HCT116 (cell line): ENCODE measurements around the gene NOL4L. TPM values are rescaled to one million over a fixed set of nuclear protein-coding genes. Genes with fewer than 3 reads are reported as not detected.

Experiments used
- ATAC-seq: fragments of 200-7000 bp; cut with Tn5 transposase; 2 replicates; pipeline ENCODE4 v1.9.1; 2020; ENCODE audit warnings: mild to moderate bottlenecking, moderate library complexity
- BruUV-seq: library from RNA; stranded (reverse); fragments of 400-500 nt; replicated peaks from 2 replicates; lab custom pipeline; 2021; lab: Mats Ljungman, UMichigan
- CTCF ChIA-PET: fragments of 300-600 bp; sonication (Branson Sonifier 250); formaldehyde crosslinking; loops from one replicate; lab custom pipeline; 2021; ENCODE audit warnings: antibody characterized with exemption; lab: Charles Lee
- POLR2A ChIA-PET: fragments of 300-600, 350-600 bp; sonication (Branson Sonifier 250); formaldehyde crosslinking; loops from one replicate; lab custom pipeline; 2021; ENCODE audit warnings: antibody characterized with exemption; lab: Charles Lee
- RAD21 ChIA-PET, 2 experiments: fragments of 300-600 bp; sonication (Branson Sonifier 250); formaldehyde crosslinking; loops; one replicate each; lab custom pipeline; 2023; ENCODE audit warnings: low total read pairs in 2 of 2; ENCODE audit not compliant: uncharacterized antibody in 2 of 2, unreplicated experiment in 2 of 2, low non-redundant PET in 1 of 2; lab: Charles Lee
- DNase-seq: peaks from one replicate; pipeline ENCODE4 v3.0.0-alpha.2; 2010; ENCODE audit warnings: low read depth, low spot score
- H2AFZ ChIP-seq: fragments of 200-600 bp; shearing (Covaris generic), sonication (generic); 2 replicates; pipeline ENCODE4 v1.6.1; 2017; ENCODE audit warnings: low read depth, mixed run types, mixed read lengths, antibody characterized with exemption, low read length; ENCODE audit not compliant: poor library complexity, severe bottlenecking
- H3K27ac ChIP-seq: 2 replicates; pipeline ENCODE4 v1.5.1; 2012; ENCODE audit warnings: low read depth, low read length
- H3K27me3 ChIP-seq: fragments of 200-600 bp; sonication (generic); 2 replicates; pipeline ENCODE4 v1.6.1; 2016; ENCODE audit warnings: mixed run types, low read length, mixed read lengths; ENCODE audit not compliant: insufficient read depth
- H3K36me3 ChIP-seq, 2 experiments: fragments of 200-500 bp in 1 of 2; fragments of 200-600 bp in 1 of 2; sonication (Bioruptor generic) in 1 of 2; sonication (generic) in 1 of 2; 2 replicates each; pipeline versions ENCODE4 v1.5.1 to v1.6.1; 2014 to 2016; ENCODE audit warnings: low read length in 2 of 2, inconsistent platforms in 1 of 2, mixed read lengths in 1 of 2, mixed run types in 1 of 2; ENCODE audit not compliant: insufficient read depth in 2 of 2, control insufficient read depth in 1 of 2
- H3K4me1 ChIP-seq, 2 experiments: fragments of 200-600 bp in 1 of 2; sonication (generic) in 1 of 2; 2 replicates each; pipeline versions ENCODE4 v1.5.1 to v1.6.1; 2012 to 2017; ENCODE audit warnings: low read length in 2 of 2, inconsistent platforms in 1 of 2, mild to moderate bottlenecking in 1 of 2, mixed read lengths in 1 of 2, mixed run types in 1 of 2, moderate library complexity in 1 of 2; ENCODE audit not compliant: insufficient read depth in 2 of 2, control insufficient read depth in 1 of 2
- H3K4me2 ChIP-seq: fragments of 200-600 bp; sonication (generic); 2 replicates; pipeline ENCODE4 v1.6.1; 2017; ENCODE audit warnings: mixed run types, low read length, mixed read lengths
- H3K4me3 ChIP-seq, 2 experiments: fragments of 200-600 bp in 1 of 2; sonication (generic) in 1 of 2; replicated peaks in 1 of 2; 2 replicates each; pipeline ENCODE4 v1.5.1; 2011 to 2016; ENCODE audit warnings: low read length in 2 of 2, control low read depth in 1 of 2, low read depth in 1 of 2, mild to moderate bottlenecking in 1 of 2, mixed read lengths in 1 of 2, mixed run types in 1 of 2
- H3K79me2 ChIP-seq: fragments of 200-600 bp; sonication (generic); 2 replicates; pipeline ENCODE4 v1.6.1; 2017; ENCODE audit warnings: mild to moderate bottlenecking, mixed run types, low read length, moderate library complexity, mixed read lengths; ENCODE audit not compliant: insufficient read depth
- H3K9ac ChIP-seq: fragments of 200-600 bp; sonication (generic); 2 replicates; pipeline ENCODE4 v1.6.1; 2016; ENCODE audit warnings: low read length, mixed read lengths
- H3K9me2 ChIP-seq: fragments of 200-600 bp; sonication (generic), shearing (Covaris generic); 2 replicates; pipeline ENCODE4 v1.6.1; 2017; ENCODE audit warnings: mixed run types, mild to moderate bottlenecking, moderate library complexity; ENCODE audit not compliant: insufficient read depth
- H3K9me3 ChIP-seq, 2 experiments: fragments of 200-500 bp in 1 of 2; fragments of 200-600 bp in 1 of 2; sonication (Bioruptor generic) in 1 of 2; sonication (generic) in 1 of 2; 2 replicates each; pipeline ENCODE4 v1.6.1; 2014 to 2017; ENCODE audit warnings: low read length in 2 of 2, mixed read lengths in 2 of 2, inconsistent platforms in 1 of 2, low read depth in 1 of 2, mild to moderate bottlenecking in 1 of 2, mixed run types in 1 of 2, moderate library complexity in 1 of 2; ENCODE audit not compliant: control insufficient read depth in 1 of 2, insufficient read depth in 1 of 2
- H4K20me1 ChIP-seq: fragments of 200-600 bp; sonication (generic), shearing (Covaris generic); 2 replicates; pipeline ENCODE4 v1.6.1; 2017; ENCODE audit warnings: mixed run types, mild to moderate bottlenecking, moderate library complexity; ENCODE audit not compliant: insufficient read depth
- CEBPB ChIP-seq: IDR thresholded peaks from 2 replicates; pipeline ENCODE4 v1.6.1; 2012; ENCODE audit warnings: low read depth
- ELF1 ChIP-seq: IDR thresholded peaks from 2 replicates; pipeline ENCODE4 v1.6.1; 2012; ENCODE audit warnings: low read depth, borderline replicate concordance
- EZH2 ChIP-seq: fragments of 200-600 bp; sonication (generic); IDR thresholded peaks from 2 replicates; pipeline ENCODE4 v1.6.1; 2017; ENCODE audit warnings: antibody characterized with exemption, mixed run types
- EZH2phosphoT487 ChIP-seq: fragments of 200-600 bp; IDR thresholded peaks from 2 replicates; pipeline ENCODE4 v1.6.1; 2018; ENCODE audit warnings: antibody characterized with exemption, borderline replicate concordance
- FOSL1 ChIP-seq: IDR thresholded peaks from 2 replicates; pipeline ENCODE4 v1.6.1; 2012; ENCODE audit warnings: low read depth
- JUND ChIP-seq: IDR thresholded peaks from 2 replicates; pipeline ENCODE4 v1.6.1; 2012
- POLR2A ChIP-seq: IDR thresholded peaks from 2 replicates; pipeline ENCODE4 v1.7.0; 2011; ENCODE audit warnings: borderline replicate concordance; ENCODE audit not compliant: insufficient read depth, insufficient read length; ENCODE audit errors: extremely low read depth
- POLR2AphosphoS5 ChIP-seq: IDR thresholded peaks from 2 replicates; pipeline ENCODE4 v1.6.1; 2011; ENCODE audit warnings: mild to moderate bottlenecking, low read depth, low read length, moderate library complexity
- RAD21 ChIP-seq: IDR thresholded peaks from 2 replicates; pipeline ENCODE4 v1.6.1; 2012; ENCODE audit warnings: low read depth, mild to moderate bottlenecking
- SIN3A ChIP-seq: IDR thresholded peaks from 2 replicates; pipeline ENCODE4 v1.6.1; 2012; ENCODE audit warnings: low read depth
- SP1 ChIP-seq: IDR thresholded peaks from 2 replicates; pipeline ENCODE4 v1.6.1; 2012; ENCODE audit warnings: low read depth
- SRF ChIP-seq: IDR thresholded peaks from 2 replicates; pipeline ENCODE4 v1.6.1; 2012; ENCODE audit warnings: low read depth
- TCF7L2 ChIP-seq: IDR thresholded peaks from 2 replicates; pipeline ENCODE4 v1.7.0; 2011; ENCODE audit warnings: borderline replicate concordance, inconsistent platforms; ENCODE audit not compliant: insufficient read depth, insufficient read length; ENCODE audit errors: extremely low read depth
- ZFX ChIP-seq: fragments of 450-650 bp; IDR thresholded peaks from 2 replicates; pipeline ENCODE4 v1.6.1; 2017
- ZNF274 ChIP-seq: fragments of 200-500 bp; sonication (Bioruptor generic); IDR thresholded peaks from 2 replicates; pipeline ENCODE4 v1.6.1; 2014; ENCODE audit warnings: mild to moderate bottlenecking, low read depth, low read length, inconsistent platforms
- intact Hi-C: fragments of 100-400 bp; cut with micrococcal nuclease; formaldehyde crosslinking; loops from 2 replicates; pipeline ENCODE4 v1.10.0; 2022
- total RNA-seq: library from RNA; stranded (reverse); gene quantifications from one replicate; pipeline ENCODE4 v1.2.1, GENCODE V29; 2021; ENCODE audit not compliant: unreplicated experiment
- TF ChIP-seq, protein P1 (sequence below): IDR thresholded peaks from 2 replicates; pipeline ENCODE4 v1.6.1; 2012
- TF ChIP-seq, protein P2 (sequence below): IDR thresholded peaks from 2 replicates; pipeline ENCODE4 v1.6.1; 2012; ENCODE audit warnings: low read depth
- TF ChIP-seq, protein P3 (sequence below), 3 experiments: fragments of 200-600 bp in 1 of 3; sonication (generic) in 1 of 3; IDR thresholded peaks in 2 of 3; conservative IDR thresholded peaks in 1 of 3; 2 replicates each; pipeline ENCODE4 v1.5.1; 2012 to 2017; ENCODE audit warnings: low read depth in 2 of 3, low read length in 2 of 3, antibody characterized with exemption in 1 of 3, borderline replicate concordance in 1 of 3, control low read depth in 1 of 3, mild to moderate bottlenecking in 1 of 3, mixed read lengths in 1 of 3, mixed run types in 1 of 3, moderate library complexity in 1 of 3; ENCODE audit not compliant: insufficient read depth in 1 of 3
- TF ChIP-seq, protein P4 (sequence below): IDR thresholded peaks from 2 replicates; pipeline ENCODE4 v1.6.1; 2011; ENCODE audit warnings: mild to moderate bottlenecking, low read length, moderate library complexity; ENCODE audit not compliant: insufficient replicate concordance; ENCODE audit errors: extremely low read depth

Gene NOL4L
- total RNA-seq, 1 experiment from 2014 or later = 5.9 TPM

DNA sequence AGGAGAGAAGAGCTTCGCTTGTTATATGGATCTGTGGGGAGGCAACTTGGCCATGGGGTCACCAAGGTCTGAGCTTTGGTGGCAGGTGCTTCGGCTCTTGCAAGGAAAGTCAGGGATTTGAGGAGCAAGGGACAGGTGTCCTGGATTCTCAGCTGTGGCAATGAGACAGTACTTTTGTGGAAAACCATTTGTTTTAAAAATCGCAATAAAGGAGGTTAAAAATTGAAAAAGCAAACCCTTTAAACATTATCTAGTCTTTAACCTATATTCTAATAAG lies 64.3 kb downstream of the NOL4L start:
- BruUV-seq = no TSS peak
- H4K20me1 ChIP-seq = no peaks in the 10 kb centered on the region
- no peak for TF ChIP-seq POLR2A
- TF ChIP-seq, protein P1, sequence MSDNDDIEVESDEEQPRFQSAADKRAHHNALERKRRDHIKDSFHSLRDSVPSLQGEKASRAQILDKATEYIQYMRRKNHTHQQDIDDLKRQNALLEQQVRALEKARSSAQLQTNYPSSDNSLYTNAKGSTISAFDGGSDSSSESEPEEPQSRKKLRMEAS = no peak
- no peak for TF ChIP-seq TCF7L2
- TF ChIP-seq, protein P2, sequence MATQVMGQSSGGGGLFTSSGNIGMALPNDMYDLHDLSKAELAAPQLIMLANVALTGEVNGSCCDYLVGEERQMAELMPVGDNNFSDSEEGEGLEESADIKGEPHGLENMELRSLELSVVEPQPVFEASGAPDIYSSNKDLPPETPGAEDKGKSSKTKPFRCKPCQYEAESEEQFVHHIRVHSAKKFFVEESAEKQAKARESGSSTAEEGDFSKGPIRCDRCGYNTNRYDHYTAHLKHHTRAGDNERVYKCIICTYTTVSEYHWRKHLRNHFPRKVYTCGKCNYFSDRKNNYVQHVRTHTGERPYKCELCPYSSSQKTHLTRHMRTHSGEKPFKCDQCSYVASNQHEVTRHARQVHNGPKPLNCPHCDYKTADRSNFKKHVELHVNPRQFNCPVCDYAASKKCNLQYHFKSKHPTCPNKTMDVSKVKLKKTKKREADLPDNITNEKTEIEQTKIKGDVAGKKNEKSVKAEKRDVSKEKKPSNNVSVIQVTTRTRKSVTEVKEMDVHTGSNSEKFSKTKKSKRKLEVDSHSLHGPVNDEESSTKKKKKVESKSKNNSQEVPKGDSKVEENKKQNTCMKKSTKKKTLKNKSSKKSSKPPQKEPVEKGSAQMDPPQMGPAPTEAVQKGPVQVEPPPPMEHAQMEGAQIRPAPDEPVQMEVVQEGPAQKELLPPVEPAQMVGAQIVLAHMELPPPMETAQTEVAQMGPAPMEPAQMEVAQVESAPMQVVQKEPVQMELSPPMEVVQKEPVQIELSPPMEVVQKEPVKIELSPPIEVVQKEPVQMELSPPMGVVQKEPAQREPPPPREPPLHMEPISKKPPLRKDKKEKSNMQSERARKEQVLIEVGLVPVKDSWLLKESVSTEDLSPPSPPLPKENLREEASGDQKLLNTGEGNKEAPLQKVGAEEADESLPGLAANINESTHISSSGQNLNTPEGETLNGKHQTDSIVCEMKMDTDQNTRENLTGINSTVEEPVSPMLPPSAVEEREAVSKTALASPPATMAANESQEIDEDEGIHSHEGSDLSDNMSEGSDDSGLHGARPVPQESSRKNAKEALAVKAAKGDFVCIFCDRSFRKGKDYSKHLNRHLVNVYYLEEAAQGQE = no peak
- TF ChIP-seq POLR2AphosphoS5 = no peak
- TF ChIP-seq FOSL1 = no peak
- TF ChIP-seq JUND = no peak
- TF ChIP-seq EZH2 = no peak
- no peak for TF ChIP-seq CEBPB
- no peak for TF ChIP-seq EZH2phosphoT487
- no peak for TF ChIP-seq SIN3A
- TF ChIP-seq SP1 = no peak
- TF ChIP-seq, protein P3, sequence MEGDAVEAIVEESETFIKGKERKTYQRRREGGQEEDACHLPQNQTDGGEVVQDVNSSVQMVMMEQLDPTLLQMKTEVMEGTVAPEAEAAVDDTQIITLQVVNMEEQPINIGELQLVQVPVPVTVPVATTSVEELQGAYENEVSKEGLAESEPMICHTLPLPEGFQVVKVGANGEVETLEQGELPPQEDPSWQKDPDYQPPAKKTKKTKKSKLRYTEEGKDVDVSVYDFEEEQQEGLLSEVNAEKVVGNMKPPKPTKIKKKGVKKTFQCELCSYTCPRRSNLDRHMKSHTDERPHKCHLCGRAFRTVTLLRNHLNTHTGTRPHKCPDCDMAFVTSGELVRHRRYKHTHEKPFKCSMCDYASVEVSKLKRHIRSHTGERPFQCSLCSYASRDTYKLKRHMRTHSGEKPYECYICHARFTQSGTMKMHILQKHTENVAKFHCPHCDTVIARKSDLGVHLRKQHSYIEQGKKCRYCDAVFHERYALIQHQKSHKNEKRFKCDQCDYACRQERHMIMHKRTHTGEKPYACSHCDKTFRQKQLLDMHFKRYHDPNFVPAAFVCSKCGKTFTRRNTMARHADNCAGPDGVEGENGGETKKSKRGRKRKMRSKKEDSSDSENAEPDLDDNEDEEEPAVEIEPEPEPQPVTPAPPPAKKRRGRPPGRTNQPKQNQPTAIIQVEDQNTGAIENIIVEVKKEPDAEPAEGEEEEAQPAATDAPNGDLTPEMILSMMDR (IDR thresholded peaks at IDR 0.05 in 2 of 3, conservative IDR thresholded peaks at IDR 0.05 in 1 of 3; ENCODE audit: borderline replicate concordance in 1 of 3, insufficient read depth in 1 of 3, low read depth in 2 of 3, low read length in 2 of 3) = no peak
- TF ChIP-seq ZNF274 = no peak
- TF ChIP-seq ELF1 = no peak
- TF ChIP-seq SRF = no peak
- no peak for TF ChIP-seq RAD21
- TF ChIP-seq, protein P4, sequence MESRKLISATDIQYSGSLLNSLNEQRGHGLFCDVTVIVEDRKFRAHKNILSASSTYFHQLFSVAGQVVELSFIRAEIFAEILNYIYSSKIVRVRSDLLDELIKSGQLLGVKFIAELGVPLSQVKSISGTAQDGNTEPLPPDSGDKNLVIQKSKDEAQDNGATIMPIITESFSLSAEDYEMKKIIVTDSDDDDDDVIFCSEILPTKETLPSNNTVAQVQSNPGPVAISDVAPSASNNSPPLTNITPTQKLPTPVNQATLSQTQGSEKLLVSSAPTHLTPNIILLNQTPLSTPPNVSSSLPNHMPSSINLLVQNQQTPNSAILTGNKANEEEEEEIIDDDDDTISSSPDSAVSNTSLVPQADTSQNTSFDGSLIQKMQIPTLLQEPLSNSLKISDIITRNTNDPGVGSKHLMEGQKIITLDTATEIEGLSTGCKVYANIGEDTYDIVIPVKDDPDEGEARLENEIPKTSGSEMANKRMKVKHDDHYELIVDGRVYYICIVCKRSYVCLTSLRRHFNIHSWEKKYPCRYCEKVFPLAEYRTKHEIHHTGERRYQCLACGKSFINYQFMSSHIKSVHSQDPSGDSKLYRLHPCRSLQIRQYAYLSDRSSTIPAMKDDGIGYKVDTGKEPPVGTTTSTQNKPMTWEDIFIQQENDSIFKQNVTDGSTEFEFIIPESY = no peak
- no peak for TF ChIP-seq ZFX
- TF ChIP-seq, all 23 proteins: peak for 0
- intact Hi-C loops = loop anchor here (1.0 to 10.0 kb wide), 2 partner anchors 132 to 254 kb away; no protein-coding TSS in a partner anchor
- CTCF ChIA-PET = interaction anchor here (7.6 kb wide), 1 partner anchor 130 kb away, joined by 117 read pairs; no protein-coding TSS in a partner anchor
- H3K79me2 ChIP-seq = no peaks in the 10 kb centered on the region
- POLR2A ChIA-PET = no interaction called here
- no peak overlapping the region for H3K4me3 ChIP-seq
- RAD21 ChIA-PET = interaction anchor here in 1 of 2 experiments (4.4 kb wide), 1 partner anchor 131 kb away, joined by 29 read pairs; no protein-coding TSS in a partner anchor
- H2AFZ ChIP-seq = no peak overlapping the region
- H3K27ac ChIP-seq = no peak overlapping the region
- no peaks in the 10 kb centered on the region for H3K36me3 ChIP-seq
- H3K27me3 ChIP-seq = no peaks in the 10 kb centered on the region
- no peaks in the 10 kb centered on the region for H3K9me3 ChIP-seq
- no peaks in the 10 kb centered on the region for H3K9me2 ChIP-seq
- no peak for ATAC-seq
- no peak overlapping the region for H3K9ac ChIP-seq
- no peak overlapping the region for H3K4me2 ChIP-seq
- H3K4me1 ChIP-seq = 0 out of 4 replicates have a peak, but pooled peaks cover 0 to 3% of the 10 kb centered on the region in 2 experiments
- DNase-seq = no peak
